HEK293 (cell line): ENCODE results near the gene PHACTR2.

ENCODE experiments used
- AEBP2 ChIP-seq: fragments of 450-650 bp; formaldehyde crosslinking; IDR thresholded peaks from 2 replicates; pipeline ENCODE4 v1.5.1; 2016; ENCODE audit warnings: missing biosample characterization, missing genetic modification characterization, borderline replicate concordance
- GLIS1 ChIP-seq: fragments of 450-650 bp; formaldehyde crosslinking; IDR thresholded peaks from 2 replicates; pipeline ENCODE4 v1.5.1; 2016; ENCODE audit warnings: missing biosample characterization, missing genetic modification characterization
- GLIS2 ChIP-seq: fragments of 450-650 bp; formaldehyde crosslinking; IDR thresholded peaks from 2 replicates; pipeline ENCODE4 v1.5.1; 2016; ENCODE audit warnings: missing biosample characterization, missing genetic modification characterization
- MZF1 ChIP-seq: fragments of 450-650 bp; formaldehyde crosslinking; IDR thresholded peaks from 2 replicates; pipeline ENCODE4 v1.5.1; 2017; ENCODE audit warnings: missing biosample characterization, missing genetic modification characterization, borderline replicate concordance
- PRDM2 ChIP-seq: fragments of 450-650 bp; formaldehyde crosslinking; IDR thresholded peaks from 2 replicates; pipeline ENCODE4 v1.5.1; 2016; ENCODE audit warnings: missing biosample characterization, missing genetic modification characterization, borderline replicate concordance
- PRDM6 ChIP-seq: fragments of 450-650 bp; formaldehyde crosslinking; IDR thresholded peaks from 2 replicates; pipeline ENCODE4 v1.5.1; 2017; ENCODE audit warnings: missing biosample characterization, missing genetic modification characterization
- ZNF10 ChIP-seq: fragments of 450-650 bp; formaldehyde crosslinking; IDR thresholded peaks from 2 replicates; pipeline ENCODE4 v1.5.1; 2017; ENCODE audit warnings: missing biosample characterization, missing genetic modification characterization
- ZNF114 ChIP-seq: fragments of 450-650 bp; formaldehyde crosslinking; IDR thresholded peaks from 2 replicates; pipeline ENCODE4 v1.5.0; 2017; ENCODE audit warnings: missing biosample characterization, missing genetic modification characterization
- ZNF138 ChIP-seq: fragments of 450-650 bp; formaldehyde crosslinking; IDR thresholded peaks from 2 replicates; pipeline ENCODE4 v1.5.1; 2016; ENCODE audit warnings: missing biosample characterization, missing genetic modification characterization, borderline replicate concordance
- ZNF174 ChIP-seq: fragments of 450-650 bp; formaldehyde crosslinking; IDR thresholded peaks from 2 replicates; pipeline ENCODE4 v1.5.0; 2017; ENCODE audit warnings: missing biosample characterization, mild to moderate bottlenecking, missing genetic modification characterization
- ZNF175 ChIP-seq: fragments of 450-650 bp; formaldehyde crosslinking; IDR thresholded peaks from 2 replicates; pipeline ENCODE4 v1.5.1; 2016; ENCODE audit warnings: missing biosample characterization, missing genetic modification characterization
- ZNF19 ChIP-seq: fragments of 450-650 bp; formaldehyde crosslinking; IDR thresholded peaks from 2 replicates; pipeline ENCODE4; 2016; ENCODE audit warnings: missing biosample characterization, missing genetic modification characterization, low read depth
- ZNF221 ChIP-seq: fragments of 450-650 bp; formaldehyde crosslinking; IDR thresholded peaks from 2 replicates; pipeline ENCODE4 v1.5.1; 2017; ENCODE audit warnings: missing biosample characterization, missing genetic modification characterization, borderline replicate concordance
- ZNF23 ChIP-seq: fragments of 450-650 bp; formaldehyde crosslinking; IDR thresholded peaks from 2 replicates; pipeline ENCODE4 v1.5.1; 2016; ENCODE audit warnings: missing biosample characterization, missing genetic modification characterization, borderline replicate concordance
- ZNF394 ChIP-seq: fragments of 450-650 bp; formaldehyde crosslinking; IDR thresholded peaks from 2 replicates; pipeline ENCODE4 v1.5.1; 2016; ENCODE audit warnings: missing biosample characterization, missing genetic modification characterization, mild to moderate bottlenecking, moderate library complexity, borderline replicate concordance
- ZNF416 ChIP-seq: fragments of 450-650 bp; formaldehyde crosslinking; IDR thresholded peaks from 2 replicates; pipeline ENCODE4 v1.5.1; 2016; ENCODE audit warnings: missing biosample characterization, missing genetic modification characterization
- ZNF48 ChIP-seq: fragments of 450-650 bp; formaldehyde crosslinking; IDR thresholded peaks from 2 replicates; pipeline ENCODE4 v1.5.1; 2016; ENCODE audit warnings: missing biosample characterization, missing genetic modification characterization
- ZNF548 ChIP-seq: fragments of 450-650 bp; formaldehyde crosslinking; IDR thresholded peaks from 2 replicates; pipeline ENCODE4 v1.5.1; 2016; ENCODE audit warnings: missing biosample characterization, missing genetic modification characterization
- ZNF580 ChIP-seq: fragments of 450-650 bp; formaldehyde crosslinking; IDR thresholded peaks from 2 replicates; pipeline ENCODE4 v1.5.1; 2016; ENCODE audit warnings: missing biosample characterization, missing genetic modification characterization
- ZNF600 ChIP-seq: fragments of 450-650 bp; formaldehyde crosslinking; IDR thresholded peaks from 2 replicates; pipeline ENCODE4 v1.5.1; 2016; ENCODE audit warnings: missing biosample characterization, missing genetic modification characterization
- ZNF623 ChIP-seq: fragments of 450-650 bp; formaldehyde crosslinking; IDR thresholded peaks from 2 replicates; pipeline ENCODE4 v1.5.1; 2016; ENCODE audit warnings: missing biosample characterization, missing genetic modification characterization
- ZNF629 ChIP-seq: fragments of 450-650 bp; formaldehyde crosslinking; IDR thresholded peaks from 2 replicates; pipeline ENCODE4 v1.5.1; 2017; ENCODE audit warnings: missing biosample characterization, missing genetic modification characterization
- ZNF670 ChIP-seq: fragments of 450-650 bp; formaldehyde crosslinking; IDR thresholded peaks from 2 replicates; pipeline ENCODE4 v1.5.1; 2016; ENCODE audit warnings: missing biosample characterization, missing genetic modification characterization, low read depth
- ZNF677 ChIP-seq: fragments of 450-650 bp; IDR thresholded peaks from 2 replicates; pipeline ENCODE4 v1.5.0; 2018; ENCODE audit warnings: missing biosample characterization, mild to moderate bottlenecking, missing genetic modification characterization, moderate library complexity
- ZNF704 ChIP-seq: fragments of 450-650 bp; formaldehyde crosslinking; IDR thresholded peaks from 2 replicates; pipeline ENCODE4 v1.5.1; 2016; ENCODE audit warnings: missing biosample characterization, missing genetic modification characterization
- TF ChIP-seq, protein P1 (sequence below): fragments of 450-650 bp; formaldehyde crosslinking; IDR thresholded peaks from 2 replicates; pipeline ENCODE4 v1.5.1; 2016; ENCODE audit warnings: missing biosample characterization, missing genetic modification characterization

PHACTR2 gene

GRCh38 chr6:143744551-143745165, 66.9 kb downstream of the PHACTR2 start (continued):
- TF ChIP-seq ZNF221 (tag by site-specific recombination) (no peak), AEBP2 (tag by site-specific recombination) (no peak), MZF1 (tag by site-specific recombination) (no peak), ZNF670 (no peak), ZNF394 (tag by site-specific recombination) (0 out of 2 replicates have a peak, but pooled peaks have one; percentile 30), ZNF174 (tag by site-specific recombination) (no peak), ZNF10 (tag by site-specific recombination) (no peak), ZNF704 (no peak), ZNF677 (no peak), ZNF175 (tag by site-specific recombination) (no peak), ZNF23 (tag by site-specific recombination) (no peak), ZNF114 (tag by site-specific recombination) (no peak), ZNF629 (tag by site-specific recombination) (peak; percentile 57), PRDM6 (peak; percentile 95), ZNF580 (tag by site-specific recombination) (no peak), ZNF623 (tag by site-specific recombination) (no peak), ZNF548 (tag by site-specific recombination) (no peak), GLIS2 (tag by site-specific recombination) (no peak), PRDM2 (tag by site-specific recombination) (no peak), ZNF600 (tag by site-specific recombination) (no peak), GLIS1 (tag by site-specific recombination) (0 out of 2 replicates have a peak, but pooled peaks have one; percentile 30), ZNF416 (tag by site-specific recombination) (no peak), ZNF19 (tag by site-specific recombination) (no peak), ZNF138 (tag by site-specific recombination) (no peak), ZNF48 (tag by site-specific recombination) (no peak)
- TF ChIP-seq, protein P1, sequence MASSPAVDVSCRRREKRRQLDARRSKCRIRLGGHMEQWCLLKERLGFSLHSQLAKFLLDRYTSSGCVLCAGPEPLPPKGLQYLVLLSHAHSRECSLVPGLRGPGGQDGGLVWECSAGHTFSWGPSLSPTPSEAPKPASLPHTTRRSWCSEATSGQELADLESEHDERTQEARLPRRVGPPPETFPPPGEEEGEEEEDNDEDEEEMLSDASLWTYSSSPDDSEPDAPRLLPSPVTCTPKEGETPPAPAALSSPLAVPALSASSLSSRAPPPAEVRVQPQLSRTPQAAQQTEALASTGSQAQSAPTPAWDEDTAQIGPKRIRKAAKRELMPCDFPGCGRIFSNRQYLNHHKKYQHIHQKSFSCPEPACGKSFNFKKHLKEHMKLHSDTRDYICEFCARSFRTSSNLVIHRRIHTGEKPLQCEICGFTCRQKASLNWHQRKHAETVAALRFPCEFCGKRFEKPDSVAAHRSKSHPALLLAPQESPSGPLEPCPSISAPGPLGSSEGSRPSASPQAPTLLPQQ (tag by site-specific recombination): peak; percentile 38; the same call in 1 of the 2 replicates
